NCI-H2171 (cell line): ENCODE measurements around the gene C1orf87.

Source experiments
- DNase-seq: peaks from one replicate; lab custom pipeline; 2025; lab: John Stamatoyannopoulos, UW

C1orf87 gene

DNA sequence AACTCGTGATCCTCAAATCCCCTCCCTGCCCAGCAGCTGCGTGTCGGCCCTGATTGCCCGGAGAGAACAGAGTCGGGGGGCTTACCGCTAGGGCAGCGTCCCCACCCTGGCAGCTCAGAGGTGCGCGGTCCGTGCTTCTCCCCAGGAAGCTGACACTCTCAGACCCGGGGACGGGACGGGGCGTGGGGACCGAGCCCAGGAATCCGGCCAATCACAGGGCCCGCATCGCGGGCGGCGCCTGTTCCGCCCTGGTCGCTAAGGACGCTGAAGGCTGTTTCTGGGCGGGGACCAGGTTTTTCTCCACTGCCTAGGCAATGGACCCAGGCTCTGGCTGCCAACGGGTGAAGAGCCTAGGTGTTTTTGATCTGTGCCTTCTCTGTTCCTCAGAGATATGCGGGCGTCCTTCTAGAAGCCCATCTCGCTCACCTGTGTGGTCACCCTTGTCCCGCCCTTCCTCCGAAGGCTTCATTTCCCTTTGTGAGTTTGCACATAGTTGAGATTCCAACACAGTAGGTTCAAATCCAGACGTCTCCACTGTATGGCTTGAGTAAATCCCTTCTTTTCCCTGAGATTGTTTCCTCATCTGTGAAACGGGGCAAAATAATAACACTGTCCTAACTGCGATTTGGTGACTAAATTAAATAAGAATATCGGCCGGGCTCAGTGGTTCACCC lies at the start of gene C1orf87:
Gene C1orf87 (minus strand): TSS at position 166 of the 674 bp plus-strand sequence. CDS start 1,127 bp downstream, outside the sequence.
- no peak for DNase-seq

DNA sequence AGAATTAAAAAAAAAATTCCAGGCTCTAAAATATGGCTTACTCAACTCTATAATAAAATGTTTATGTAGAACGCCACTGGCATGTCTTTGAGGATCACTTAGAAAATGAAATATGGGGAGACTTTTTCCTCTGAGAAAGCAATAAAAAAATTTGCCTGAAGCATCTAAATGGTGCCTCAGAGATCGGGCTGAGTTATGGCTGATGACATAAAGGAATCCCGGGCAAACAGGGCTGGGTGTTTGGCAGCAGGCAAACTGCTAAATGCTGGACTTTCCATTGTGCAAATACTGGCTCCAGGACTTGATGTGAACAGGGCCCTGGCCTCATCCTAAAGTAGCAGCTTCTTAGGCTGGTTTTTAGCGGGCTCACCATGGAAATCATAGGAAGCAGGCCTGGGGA lies 44.5 kb upstream of the C1orf87 start:
- no peak for DNase-seq

DNA sequence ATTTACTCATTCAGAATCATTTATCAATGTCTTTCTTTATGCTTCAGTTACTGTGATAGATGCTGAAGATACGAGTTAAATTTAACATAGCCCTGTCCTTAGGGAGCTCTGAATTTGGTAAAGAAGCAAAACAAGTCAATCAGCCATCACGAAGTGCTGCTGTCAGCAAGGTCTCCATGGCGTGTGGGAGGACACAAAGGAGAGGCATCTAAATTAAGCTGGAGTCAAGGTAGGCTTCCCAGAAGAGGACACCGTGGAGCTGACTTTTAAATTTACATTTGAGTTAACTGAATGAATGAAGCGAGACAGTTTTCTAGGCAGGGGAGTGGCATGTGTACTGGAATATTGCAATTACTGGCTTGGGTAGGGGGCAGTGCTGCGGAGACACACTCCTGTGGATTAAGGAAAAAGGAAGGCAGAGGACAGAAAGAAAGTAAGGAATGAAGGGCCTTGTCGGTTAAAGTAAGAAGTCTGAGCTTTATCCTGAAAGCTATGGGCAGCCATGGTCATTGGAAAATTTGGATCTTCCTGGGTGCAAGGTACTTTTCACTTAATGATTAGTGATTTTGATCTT lies 41.3 kb upstream of the C1orf87 start:
- no peak for DNase-seq

DNA sequence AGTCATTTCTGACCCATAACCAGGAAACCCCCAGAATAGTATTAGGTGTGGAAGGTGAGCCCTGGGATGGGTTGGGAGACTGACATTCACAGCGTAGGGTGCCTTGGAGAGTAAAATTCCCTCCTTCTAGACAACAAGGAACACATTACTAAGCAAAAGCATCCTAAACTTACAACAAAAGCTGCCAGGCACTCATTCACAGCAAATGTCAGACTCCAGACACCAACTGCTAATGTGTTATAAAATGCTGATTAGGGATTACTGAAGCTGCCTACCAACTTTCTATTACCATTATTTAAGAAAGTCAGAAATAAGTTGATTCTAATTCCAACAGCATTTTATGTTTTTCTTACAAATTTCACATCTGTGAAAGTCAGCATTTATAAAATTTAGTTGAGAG lies 40.0 kb upstream of the C1orf87 start:
- DNase-seq: no peak

DNA sequence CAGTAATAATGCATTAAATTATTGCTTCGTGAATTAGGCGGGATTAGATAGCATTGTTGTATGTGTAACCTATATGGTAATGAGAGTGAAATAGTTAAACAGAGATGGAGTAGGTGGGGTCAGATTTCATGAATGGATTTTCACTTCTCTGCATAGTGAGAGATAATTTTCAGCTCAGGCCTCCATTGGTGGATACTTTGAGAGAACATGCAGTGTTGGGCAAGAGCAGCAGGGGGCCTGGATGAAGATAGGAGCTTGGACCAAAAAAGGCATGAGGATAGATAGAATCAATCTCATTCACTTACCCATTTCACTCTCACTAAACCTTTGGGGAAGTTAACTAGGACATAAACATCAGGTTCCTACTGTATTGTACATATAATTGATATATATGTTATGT lies 39.5 kb upstream of the C1orf87 start:
- no peak for DNase-seq

- no peak for DNase-seq
Measured at GRCh38 chr1:60111716-60112115, 38.1 kb upstream of the C1orf87 start.

DNA sequence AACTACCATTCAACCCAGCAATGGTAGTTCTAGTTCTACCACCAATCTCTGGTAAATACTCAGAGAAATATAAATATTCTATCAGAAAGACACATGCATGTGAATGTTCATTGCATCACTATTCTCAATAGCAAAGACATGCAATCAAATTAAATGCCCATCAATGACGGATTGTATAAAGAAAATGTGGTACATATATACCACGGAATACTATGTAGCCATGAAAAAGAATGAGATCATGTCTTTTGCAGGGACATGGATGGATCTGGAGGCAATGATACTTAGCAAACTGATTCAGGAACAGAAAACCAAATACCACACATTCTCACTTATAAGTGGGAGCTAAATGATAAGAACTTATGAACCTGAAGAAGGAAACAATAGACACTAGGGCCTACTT lies 37.5 kb upstream of the C1orf87 start:
- DNase-seq: no peak

DNA sequence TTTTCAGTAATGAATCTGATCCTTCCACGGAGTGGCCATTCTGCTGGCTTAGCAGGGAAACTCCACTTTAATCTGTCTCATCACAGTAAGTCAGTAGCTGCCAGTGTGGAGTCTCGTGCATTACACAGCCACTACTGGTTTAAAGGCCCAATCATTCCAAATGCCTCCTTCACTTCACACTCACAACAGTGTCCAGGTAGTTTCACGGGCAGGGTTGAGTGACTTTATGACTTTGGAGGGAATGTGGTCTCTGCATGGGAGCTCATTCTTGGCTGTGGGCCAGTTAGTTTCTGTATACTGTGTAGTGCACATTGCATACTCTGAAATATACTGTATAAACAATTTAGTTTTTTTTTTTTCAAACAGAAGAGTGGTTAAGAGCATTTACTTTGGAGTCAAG lies 34.6 kb upstream of the C1orf87 start:
- DNase-seq: no peak

- DNase-seq: no peak
Measured at GRCh38 chr1:60103186-60103585, 29.6 kb upstream of the C1orf87 start.

DNA sequence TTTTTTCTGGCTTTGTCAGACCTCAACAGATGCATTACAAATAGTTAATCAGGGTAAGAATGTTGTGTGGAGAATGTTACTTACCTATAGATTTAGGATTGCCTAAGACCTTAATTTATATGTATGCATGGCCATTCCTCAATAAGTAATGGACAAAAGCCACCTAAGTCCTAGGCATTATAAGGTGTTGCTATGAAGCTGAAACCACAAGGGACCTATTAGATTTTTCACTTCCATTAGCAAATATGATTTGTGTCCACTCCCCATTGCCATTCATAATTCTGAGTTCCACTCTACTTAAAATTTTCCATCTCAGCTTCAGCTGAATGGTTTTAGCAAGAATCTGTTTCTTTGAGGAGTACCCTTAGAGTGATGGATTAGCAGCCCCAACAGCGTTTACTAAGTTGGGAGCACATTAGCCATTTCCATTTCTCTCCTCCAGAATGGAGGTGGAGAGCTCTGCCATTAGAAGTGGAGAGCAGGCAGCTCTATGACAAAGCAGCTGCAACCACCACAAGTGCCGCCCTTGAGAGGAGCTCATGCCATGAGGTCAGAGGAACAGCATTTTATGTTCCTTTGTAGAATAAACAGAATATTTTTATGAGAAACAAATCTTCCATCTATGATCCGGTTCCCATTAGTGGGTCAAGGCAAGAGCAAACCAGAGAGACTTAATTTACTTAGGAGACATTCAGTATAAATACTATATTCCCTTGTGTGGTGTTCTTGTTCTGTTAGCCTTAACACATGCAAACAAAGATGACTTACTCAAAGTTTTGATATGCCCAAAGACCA lies 28.9 kb upstream of the C1orf87 start:
- no peak for DNase-seq

DNA sequence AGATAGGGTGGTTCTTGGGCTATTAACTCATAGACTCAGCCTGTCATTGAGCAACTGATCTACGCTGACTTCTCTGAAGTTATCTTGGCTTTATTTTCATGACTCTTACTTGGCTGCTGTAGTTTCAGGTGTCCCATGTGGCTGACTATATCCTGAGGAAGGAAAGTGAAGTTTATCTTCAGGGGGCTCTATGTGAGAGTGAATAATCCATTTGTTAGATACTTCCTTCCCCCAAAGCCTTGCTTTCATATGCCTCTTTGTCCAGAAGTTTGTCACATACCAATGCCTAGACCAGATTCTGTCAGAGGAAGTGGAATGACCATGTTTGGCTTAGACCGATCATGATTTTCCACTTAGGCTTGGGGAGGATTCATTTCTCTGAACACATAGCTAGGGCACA lies 27.9 kb upstream of the C1orf87 start:
- no peak for DNase-seq

- DNase-seq: no peak
Measured at GRCh38 chr1:60091195-60091715, 17.7 kb upstream of the C1orf87 start.

- no peak for DNase-seq
Measured at GRCh38 chr1:60090655-60091054, 17.1 kb upstream of the C1orf87 start.

GRCh38 chr1:60088620-60089155 lies 15.1 kb upstream of the C1orf87 start:
- no peak for DNase-seq

- DNase-seq: no peak
Measured at GRCh38 chr1:60087681-60088080, 14.1 kb upstream of the C1orf87 start.

- DNase-seq: no peak
Measured at GRCh38 chr1:60078182-60078581, 4.6 kb upstream of the C1orf87 start.

GRCh38 chr1:60071296-60071695 lies 2.3 kb downstream of the C1orf87 start:
- DNase-seq: no peak

DNA sequence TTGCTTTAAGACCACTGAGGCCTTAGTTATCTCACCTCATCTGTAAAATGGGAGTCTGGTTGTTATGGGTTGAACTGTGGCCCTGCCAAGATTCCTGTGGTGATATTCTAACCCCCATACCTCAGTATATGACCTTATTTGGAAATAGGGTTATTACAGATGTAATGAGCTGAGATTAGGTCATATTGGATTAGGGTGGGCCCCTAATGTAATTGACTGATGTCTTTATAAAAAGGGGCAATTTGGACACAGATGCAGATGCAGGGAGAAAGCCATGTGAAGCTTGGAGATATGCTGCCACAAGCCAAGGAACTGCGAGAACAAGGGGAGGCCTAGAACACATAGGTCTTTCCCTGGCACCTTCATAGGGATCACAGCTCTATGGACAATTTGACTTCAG lies 3.9 kb downstream of the C1orf87 start:
- no peak for DNase-seq

DNA sequence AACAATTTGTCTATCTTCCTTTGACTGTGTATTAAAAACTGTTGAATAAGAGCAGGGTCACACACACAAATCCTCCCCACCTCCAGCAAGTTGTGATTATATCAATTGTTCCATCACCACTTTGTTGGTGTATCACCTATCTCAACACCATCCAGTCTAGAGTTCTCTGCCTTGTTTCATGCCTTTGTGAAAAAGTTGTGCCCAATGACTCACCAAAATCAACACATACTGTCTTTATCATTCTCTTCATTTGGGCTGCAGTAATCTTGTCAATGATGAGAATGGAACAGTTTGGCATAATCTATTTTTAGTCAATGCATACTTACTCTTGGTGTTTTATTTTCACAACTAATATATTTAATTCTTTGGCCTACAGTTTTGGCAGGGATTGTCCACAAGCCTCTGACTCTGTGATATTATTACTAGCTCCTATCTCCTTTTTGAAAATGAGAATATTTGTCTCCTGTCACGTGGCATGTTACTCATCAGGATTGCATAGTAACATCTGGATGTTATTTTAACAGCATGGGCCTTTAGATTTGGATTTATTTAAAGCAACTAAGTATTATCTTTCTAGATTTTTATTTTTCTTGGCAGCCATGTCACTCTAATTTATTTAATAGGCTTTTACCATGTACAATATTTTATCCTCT lies 5.1 kb downstream of the C1orf87 start:
- no peak for DNase-seq

- DNase-seq: no peak
Measured at GRCh38 chr1:60066001-60066400, 7.6 kb downstream of the C1orf87 start.

- DNase-seq: no peak
Measured at GRCh38 chr1:60065199-60065598, 8.4 kb downstream of the C1orf87 start.

DNA sequence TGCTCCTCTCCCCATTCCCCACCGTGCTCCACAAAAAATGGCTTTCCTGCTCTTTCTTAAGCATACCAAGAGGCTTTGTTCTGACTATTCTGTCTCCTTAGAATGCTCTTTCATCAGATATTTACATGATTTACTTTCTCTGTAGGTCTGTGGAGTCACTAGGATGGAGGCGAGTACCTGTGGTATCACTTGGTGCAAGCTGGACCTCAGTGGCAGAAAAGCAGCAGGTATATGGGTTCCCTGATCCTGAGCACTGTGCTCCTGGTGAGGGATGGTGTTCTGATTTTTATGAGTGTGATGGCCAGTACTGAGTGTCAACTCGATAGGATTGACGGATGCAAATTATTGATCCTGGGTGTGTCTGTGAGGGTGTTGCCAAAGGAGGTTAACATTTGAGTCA lies 10.0 kb downstream of the C1orf87 start:
- DNase-seq: no peak
